ENCODE measurements around the gene STH.

DNA sequence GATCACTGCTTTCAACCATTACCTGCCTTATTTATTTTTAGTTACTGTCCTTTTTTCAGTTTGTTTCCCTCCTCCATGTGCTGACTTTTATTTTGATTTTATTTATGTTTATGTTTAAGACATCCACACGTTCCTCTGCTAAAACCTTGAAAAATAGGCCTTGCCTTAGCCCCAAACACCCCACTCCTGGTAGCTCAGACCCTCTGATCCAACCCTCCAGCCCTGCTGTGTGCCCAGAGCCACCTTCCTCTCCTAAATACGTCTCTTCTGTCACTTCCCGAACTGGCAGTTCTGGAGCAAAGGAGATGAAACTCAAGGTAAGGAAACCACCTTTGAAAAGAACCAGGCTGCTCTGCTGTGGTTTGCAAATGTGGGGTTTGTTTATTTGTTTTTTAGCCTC, 9.3 kb upstream of the STH start:
- TF ChIP-seq, protein P1, sequence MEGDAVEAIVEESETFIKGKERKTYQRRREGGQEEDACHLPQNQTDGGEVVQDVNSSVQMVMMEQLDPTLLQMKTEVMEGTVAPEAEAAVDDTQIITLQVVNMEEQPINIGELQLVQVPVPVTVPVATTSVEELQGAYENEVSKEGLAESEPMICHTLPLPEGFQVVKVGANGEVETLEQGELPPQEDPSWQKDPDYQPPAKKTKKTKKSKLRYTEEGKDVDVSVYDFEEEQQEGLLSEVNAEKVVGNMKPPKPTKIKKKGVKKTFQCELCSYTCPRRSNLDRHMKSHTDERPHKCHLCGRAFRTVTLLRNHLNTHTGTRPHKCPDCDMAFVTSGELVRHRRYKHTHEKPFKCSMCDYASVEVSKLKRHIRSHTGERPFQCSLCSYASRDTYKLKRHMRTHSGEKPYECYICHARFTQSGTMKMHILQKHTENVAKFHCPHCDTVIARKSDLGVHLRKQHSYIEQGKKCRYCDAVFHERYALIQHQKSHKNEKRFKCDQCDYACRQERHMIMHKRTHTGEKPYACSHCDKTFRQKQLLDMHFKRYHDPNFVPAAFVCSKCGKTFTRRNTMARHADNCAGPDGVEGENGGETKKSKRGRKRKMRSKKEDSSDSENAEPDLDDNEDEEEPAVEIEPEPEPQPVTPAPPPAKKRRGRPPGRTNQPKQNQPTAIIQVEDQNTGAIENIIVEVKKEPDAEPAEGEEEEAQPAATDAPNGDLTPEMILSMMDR (IDR thresholded peaks at IDR 0.05 in 8 of 11, conservative IDR thresholded peaks at IDR 0.05 in 3 of 11) = no peak
- TF ChIP-seq POLR2A (IDR thresholded peaks at IDR 0.05) = no peak
